Endodermal cell (in vitro differentiated cells): ENCODE measurements around the gene EPHB1. TPM values are rescaled to one million over a fixed set of nuclear protein-coding genes. Genes with fewer than 3 reads are reported as not detected.

Experiments
- DNase-seq: peaks from one replicate; pipeline ENCODE4 v3.0.0-alpha.2; 2017
- H3K27ac ChIP-seq: 2 replicates; pipeline ENCODE4 v1.5.1; 2013; ENCODE audit warnings: mild to moderate bottlenecking, low read depth, low read length, moderate library complexity
- H3K27me3 ChIP-seq: 2 replicates; pipeline ENCODE4 v1.6.1; 2013; ENCODE audit warnings: mild to moderate bottlenecking, low read length, moderate library complexity; ENCODE audit not compliant: insufficient read depth, control insufficient read depth, poor library complexity, severe bottlenecking
- H3K36me3 ChIP-seq: 2 replicates; pipeline ENCODE4 v1.7.0; 2013; ENCODE audit warnings: mild to moderate bottlenecking, low read length, moderate library complexity; ENCODE audit not compliant: control insufficient read depth, insufficient read depth
- H3K4me1 ChIP-seq: one replicate; pipeline ENCODE4 v1.7.0; 2013; ENCODE audit warnings: low read length; ENCODE audit not compliant: control insufficient read depth, insufficient read depth
- H3K4me3 ChIP-seq: 2 replicates; pipeline ENCODE4 v1.5.1; 2013; ENCODE audit warnings: mild to moderate bottlenecking, low read length, moderate library complexity
- H3K9ac ChIP-seq: 2 replicates; pipeline ENCODE4 v1.6.1; 2013; ENCODE audit warnings: mild to moderate bottlenecking, low read length, moderate library complexity; ENCODE audit not compliant: poor library complexity, severe bottlenecking; ENCODE audit errors: extremely low read depth
- H3K9me3 ChIP-seq: 2 replicates; pipeline ENCODE4 v1.6.1; 2013; ENCODE audit warnings: mild to moderate bottlenecking, low read length, moderate library complexity; ENCODE audit not compliant: control insufficient read depth
- H3K27ac Mint-ChIP-seq: 2 replicates; pipeline ENCODE4 v1.8.0; 2020; ENCODE audit warnings: mixed read lengths
- H3K27me3 Mint-ChIP-seq: 2 replicates; pipeline ENCODE4 v1.8.0; 2021; ENCODE audit warnings: mild to moderate bottlenecking, mixed read lengths; ENCODE audit not compliant: insufficient read depth
- H3K36me3 Mint-ChIP-seq: 2 replicates; pipeline ENCODE4 v1.8.0; 2020; ENCODE audit warnings: low read depth, mixed read lengths
- H3K4me1 Mint-ChIP-seq: 2 replicates; pipeline ENCODE4 v1.8.0; 2020; ENCODE audit warnings: mixed read lengths
- H3K4me3 Mint-ChIP-seq: 2 replicates; pipeline ENCODE4 v1.8.0; 2020; ENCODE audit warnings: mild to moderate bottlenecking, moderate library complexity, mixed read lengths
- H3K9me3 Mint-ChIP-seq: 2 replicates; pipeline ENCODE4 v1.8.0; 2020; ENCODE audit warnings: mild to moderate bottlenecking, mixed read lengths
- WGBS, 2 experiments: methylation state at CpG; one replicate each; pipeline versions ENCODE4 v1.1.5 to v1.1.7; 2013; ENCODE audit warnings: missing lambda C conversion rate in 2 of 2, mixed read lengths in 1 of 2; ENCODE audit not compliant: insufficient coverage in 1 of 2, insufficient read length in 1 of 2; 5-methylcytosine and 5-hydroxymethylcytosine counted together
- total RNA-seq, 2 donors: library from RNA; stranded (reverse); fragmentation: NEBNext Ultra II Directional in 1 of 2; extraction: Animal tissue kit (Norgen Biotek cat#: 25700) in 1 of 2; gene quantifications; 2 replicates in 1 of 2; 3 replicates in 1 of 2; pipeline ENCODE4 v1.2.1, GENCODE V29; 2021
- TF ChIP-seq, protein P1 (sequence below): fragments of 200-600 bp; sonication (generic); conservative IDR thresholded peaks from 2 replicates; pipeline ENCODE4 v1.5.0; 2021; ENCODE audit warnings: antibody characterized with exemption, mild to moderate bottlenecking

Gene EPHB1
- total RNA-seq, 2 donors from 2014 or later, result 2.9 to 3.6 TPM

DNA sequence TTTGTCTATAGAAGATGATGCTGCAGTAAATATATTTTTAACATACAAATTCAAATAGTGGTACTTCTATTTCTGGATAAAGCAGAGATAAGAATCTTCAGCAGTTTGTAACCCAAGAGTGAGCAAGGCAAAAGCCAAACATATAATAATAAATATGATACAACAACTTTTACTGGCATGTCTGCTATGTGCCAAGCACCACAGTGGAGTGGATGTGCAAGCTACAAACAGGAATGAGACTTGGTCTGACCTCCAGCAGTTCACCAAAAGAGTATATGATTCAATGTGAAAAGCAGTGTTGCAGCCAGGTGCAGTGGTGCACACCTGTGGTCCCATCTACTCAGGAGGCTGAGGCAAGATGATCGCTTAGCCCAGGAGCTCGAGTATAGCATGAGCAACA is 395.6 kb downstream of the EPHB1 start:
- no peak overlapping the region for H3K27ac ChIP-seq
- no peaks in the 10 kb centered on the region for H3K27me3 Mint-ChIP-seq
- no peaks in the 10 kb centered on the region for H3K36me3 Mint-ChIP-seq
- no peaks in the 10 kb centered on the region for H3K36me3 ChIP-seq
- no peaks in the 10 kb centered on the region for H3K4me1 ChIP-seq
- no peak overlapping the region for H3K4me3 Mint-ChIP-seq
- H3K9me3 Mint-ChIP-seq, result no peaks in the 10 kb centered on the region
- peaks cover 3% of the 10 kb centered on the region for H3K4me1 Mint-ChIP-seq
- 30 to 37% methylated on average over 2 of the region's 2 CpGs for WGBS, 2 experiments
- no peaks in the 10 kb centered on the region for H3K9me3 ChIP-seq
- no peaks in the 10 kb centered on the region for H3K27me3 ChIP-seq
- TF ChIP-seq, protein P1, sequence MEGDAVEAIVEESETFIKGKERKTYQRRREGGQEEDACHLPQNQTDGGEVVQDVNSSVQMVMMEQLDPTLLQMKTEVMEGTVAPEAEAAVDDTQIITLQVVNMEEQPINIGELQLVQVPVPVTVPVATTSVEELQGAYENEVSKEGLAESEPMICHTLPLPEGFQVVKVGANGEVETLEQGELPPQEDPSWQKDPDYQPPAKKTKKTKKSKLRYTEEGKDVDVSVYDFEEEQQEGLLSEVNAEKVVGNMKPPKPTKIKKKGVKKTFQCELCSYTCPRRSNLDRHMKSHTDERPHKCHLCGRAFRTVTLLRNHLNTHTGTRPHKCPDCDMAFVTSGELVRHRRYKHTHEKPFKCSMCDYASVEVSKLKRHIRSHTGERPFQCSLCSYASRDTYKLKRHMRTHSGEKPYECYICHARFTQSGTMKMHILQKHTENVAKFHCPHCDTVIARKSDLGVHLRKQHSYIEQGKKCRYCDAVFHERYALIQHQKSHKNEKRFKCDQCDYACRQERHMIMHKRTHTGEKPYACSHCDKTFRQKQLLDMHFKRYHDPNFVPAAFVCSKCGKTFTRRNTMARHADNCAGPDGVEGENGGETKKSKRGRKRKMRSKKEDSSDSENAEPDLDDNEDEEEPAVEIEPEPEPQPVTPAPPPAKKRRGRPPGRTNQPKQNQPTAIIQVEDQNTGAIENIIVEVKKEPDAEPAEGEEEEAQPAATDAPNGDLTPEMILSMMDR, result no peak
- no peak overlapping the region for H3K4me3 ChIP-seq
- no peak overlapping the region for H3K27ac Mint-ChIP-seq
- DNase-seq, result no peak
- H3K9ac ChIP-seq, result no peak overlapping the region

DNA sequence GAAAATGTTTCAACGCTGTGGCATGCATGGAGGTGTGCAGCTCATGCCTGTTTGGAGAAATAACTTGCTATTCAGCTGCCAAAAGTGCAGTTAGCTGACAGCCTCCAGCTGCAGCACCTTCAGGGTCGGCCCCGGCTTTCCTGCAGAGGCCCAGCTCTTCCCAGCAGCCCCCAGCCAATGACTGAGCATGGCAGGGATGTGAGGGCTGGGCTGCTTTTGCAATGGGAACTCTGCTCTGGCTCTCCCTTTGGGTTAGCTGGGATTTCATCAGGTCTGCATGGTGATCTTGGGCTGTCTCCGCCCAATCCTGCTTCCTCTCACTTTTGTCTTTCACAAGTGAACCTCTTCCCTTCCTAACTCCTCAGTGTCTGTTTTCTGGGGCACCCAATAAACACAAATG is 396.6 kb downstream of the EPHB1 start:
- TF ChIP-seq, protein P1, result no peak
- H3K36me3 ChIP-seq, result no peaks in the 10 kb centered on the region
- no peaks in the 10 kb centered on the region for H3K27me3 ChIP-seq
- H3K4me3 ChIP-seq, result no peak overlapping the region
- DNase-seq, result peak; percentile 65
- H3K27ac Mint-ChIP-seq, result no peak overlapping the region
- H3K9me3 Mint-ChIP-seq, result no peaks in the 10 kb centered on the region
- H3K27ac ChIP-seq, result no peak overlapping the region
- no peaks in the 10 kb centered on the region for H3K36me3 Mint-ChIP-seq
- H3K4me3 Mint-ChIP-seq, result no peak overlapping the region
- no peak overlapping the region for H3K9ac ChIP-seq
- no peaks in the 10 kb centered on the region for H3K9me3 ChIP-seq
- WGBS, 2 experiments, result 73 to 76% methylated on average over 4 of the region's 4 CpGs
- peaks cover 3% of the 10 kb centered on the region for H3K4me1 Mint-ChIP-seq
- no peaks in the 10 kb centered on the region for H3K4me1 ChIP-seq
- no peaks in the 10 kb centered on the region for H3K27me3 Mint-ChIP-seq

DNA sequence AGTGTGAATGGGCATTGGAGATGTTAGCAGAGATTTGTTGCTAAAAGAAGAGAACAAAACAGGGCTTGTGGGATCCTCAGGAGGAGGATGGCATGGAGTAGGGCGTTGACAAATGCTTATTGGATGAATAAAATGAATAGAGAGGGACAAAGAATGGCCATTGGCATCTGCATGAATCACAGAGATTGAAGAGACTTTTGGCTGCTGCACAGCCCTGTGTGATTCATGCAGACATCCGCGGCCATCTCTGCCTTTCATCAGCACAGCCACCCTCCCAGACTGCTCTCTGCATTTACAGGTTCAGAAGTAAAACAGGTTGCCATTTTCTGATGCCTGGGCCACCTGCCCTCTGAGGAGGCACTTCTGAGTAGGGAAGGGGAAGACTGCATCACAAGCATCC is 397.9 kb downstream of the EPHB1 start:
- H3K36me3 Mint-ChIP-seq, result no peaks in the 10 kb centered on the region
- no peaks in the 10 kb centered on the region for H3K4me1 ChIP-seq
- no peaks in the 10 kb centered on the region for H3K27me3 Mint-ChIP-seq
- no peak overlapping the region for H3K27ac ChIP-seq
- no peak overlapping the region for H3K9ac ChIP-seq
- no peaks in the 10 kb centered on the region for H3K9me3 ChIP-seq
- WGBS, 2 experiments, result 89 to 93% methylated on average over 3 of the region's 3 CpGs
- no peak overlapping the region for H3K27ac Mint-ChIP-seq
- DNase-seq, result no peak
- H3K4me3 ChIP-seq, result no peak overlapping the region
- H3K4me1 Mint-ChIP-seq, result peaks cover 3% of the 10 kb centered on the region
- no peaks in the 10 kb centered on the region for H3K36me3 ChIP-seq
- TF ChIP-seq, protein P1, result no peak
- H3K4me3 Mint-ChIP-seq, result no peak overlapping the region
- H3K9me3 Mint-ChIP-seq, result no peaks in the 10 kb centered on the region
- no peaks in the 10 kb centered on the region for H3K27me3 ChIP-seq
